Stimulated activated naive CD8-positive, alpha-beta T cell treated with anti-CD3 and anti-CD28 coated beads, Interleukin-15, amount 100 ng/mL, for 72 hours (primary cell): Measurements from ENCODE around the gene SLC24A3.
A peak's percentile ranks its signal among the peaks of the same experiment; 100 is the strongest.

Source experiments
- ATAC-seq: fragments of 150-1000 bp; cut with Tn5 transposase; 2 replicates; pipeline ENCODE4 v1.10.0; 2021; ENCODE audit warnings: mild to moderate bottlenecking, moderate library complexity
- DNase-seq, 2 donors: peaks; one replicate each; pipeline ENCODE4 v3.0.0; 2021 to 2022
- H3K27ac Mint-ChIP-seq, 2 donors: one replicate each; pipeline ENCODE4 v1.8.0; 2022; ENCODE audit warnings: mild to moderate bottlenecking in 2 of 2, mixed read lengths in 2 of 2, moderate library complexity in 2 of 2
- H3K27me3 Mint-ChIP-seq: one replicate; pipeline ENCODE4 v1.8.0; 2022; ENCODE audit warnings: mixed read lengths
- H3K4me1 Mint-ChIP-seq: one replicate; pipeline ENCODE4 v1.8.0; 2022; ENCODE audit warnings: mild to moderate bottlenecking, mixed read lengths
- H3K4me3 Mint-ChIP-seq, 2 donors: one replicate each; pipeline ENCODE4 v1.8.0; 2022; ENCODE audit warnings: mild to moderate bottlenecking in 2 of 2, mixed read lengths in 2 of 2, moderate library complexity in 1 of 2
- H3K9me3 Mint-ChIP-seq, 2 donors: one replicate each; pipeline ENCODE4 v1.8.0; 2022; ENCODE audit warnings: mixed read lengths in 2 of 2

The SLC24A3 gene

DNA sequence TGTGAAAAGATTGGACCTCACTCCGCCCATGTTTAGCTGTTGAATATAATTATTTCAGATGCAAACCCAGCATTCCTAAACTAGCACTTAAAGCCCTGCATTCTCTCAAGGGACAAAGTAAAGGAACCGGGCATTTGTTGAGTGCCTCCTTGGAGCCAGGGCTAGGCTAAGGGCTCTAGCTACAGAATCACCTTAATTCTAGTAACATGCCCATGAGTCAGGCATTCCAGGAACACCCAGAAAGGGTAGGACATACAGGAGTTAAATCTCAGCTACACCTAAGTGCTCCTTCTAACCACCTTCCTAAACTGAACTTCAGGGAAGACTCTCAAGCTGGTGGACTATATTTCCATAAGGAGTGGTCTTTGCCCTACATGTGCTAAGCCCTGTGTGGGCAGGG is 89.4 kb downstream of the SLC24A3 start:
- DNase-seq (no peak), ATAC-seq (no peak)
- Mint-ChIP-seq H3K27ac (no peak overlapping the region), H3K4me3 (no peak overlapping the region), H3K9me3 (no peaks in the 10 kb centered on the region), H3K27me3 (peaks cover 13% of the 10 kb centered on the region), H3K4me1 (no peaks in the 10 kb centered on the region)

DNA sequence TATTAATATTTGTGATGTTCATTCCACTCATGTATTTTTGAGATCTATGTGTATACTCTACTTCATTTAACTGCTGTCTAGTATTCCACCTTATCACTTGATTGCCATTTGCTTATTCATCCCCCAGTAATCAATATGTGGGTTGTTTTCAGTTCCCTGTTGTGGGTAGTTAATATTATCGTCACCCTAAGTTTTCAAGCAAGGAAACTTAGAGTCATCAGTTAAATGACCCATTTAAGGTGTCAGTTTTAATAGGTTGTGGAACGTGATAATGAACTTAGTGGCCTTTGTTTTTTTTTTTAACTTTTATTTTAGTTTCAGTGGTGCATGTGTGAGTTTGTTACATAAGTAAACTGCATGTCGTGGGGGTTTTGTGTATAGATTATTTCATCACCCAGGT is 90.3 kb downstream of the SLC24A3 start:
- no peak overlapping the region for H3K4me3 Mint-ChIP-seq
- no peaks in the 10 kb centered on the region for H3K9me3 Mint-ChIP-seq
- no peaks in the 10 kb centered on the region for H3K4me1 Mint-ChIP-seq
- H3K27me3 Mint-ChIP-seq = peaks cover 4% of the 10 kb centered on the region
- ATAC-seq (no peak), DNase-seq (no peak)
- H3K27ac Mint-ChIP-seq = no peak overlapping the region

DNA sequence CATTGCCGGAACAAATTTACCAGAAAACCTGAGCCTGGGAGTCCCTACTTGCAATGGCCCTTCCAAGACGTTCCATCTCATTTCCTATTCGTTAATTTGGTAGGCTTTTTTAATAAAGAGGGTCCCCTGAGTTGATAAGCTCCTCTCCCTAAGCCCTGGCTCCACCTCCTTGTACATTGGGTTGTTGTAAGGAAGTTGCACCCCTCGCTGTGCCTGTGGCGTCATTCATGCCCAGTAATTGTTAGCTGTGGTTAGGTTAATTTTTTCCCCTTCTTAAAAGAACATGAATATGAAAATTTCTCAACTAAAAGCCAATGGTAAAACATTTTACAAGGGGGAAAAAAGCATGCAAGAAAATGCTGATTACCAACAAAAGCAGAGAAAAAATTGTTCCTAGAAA is 91.9 kb downstream of the SLC24A3 start:
- H3K4me1 Mint-ChIP-seq = no peaks in the 10 kb centered on the region
- no peak overlapping the region for H3K27ac Mint-ChIP-seq
- DNase-seq = no peak
- ATAC-seq = no peak
- H3K4me3 Mint-ChIP-seq = no peak overlapping the region
- H3K27me3 Mint-ChIP-seq = no peaks in the 10 kb centered on the region
- no peaks in the 10 kb centered on the region for H3K9me3 Mint-ChIP-seq

DNA sequence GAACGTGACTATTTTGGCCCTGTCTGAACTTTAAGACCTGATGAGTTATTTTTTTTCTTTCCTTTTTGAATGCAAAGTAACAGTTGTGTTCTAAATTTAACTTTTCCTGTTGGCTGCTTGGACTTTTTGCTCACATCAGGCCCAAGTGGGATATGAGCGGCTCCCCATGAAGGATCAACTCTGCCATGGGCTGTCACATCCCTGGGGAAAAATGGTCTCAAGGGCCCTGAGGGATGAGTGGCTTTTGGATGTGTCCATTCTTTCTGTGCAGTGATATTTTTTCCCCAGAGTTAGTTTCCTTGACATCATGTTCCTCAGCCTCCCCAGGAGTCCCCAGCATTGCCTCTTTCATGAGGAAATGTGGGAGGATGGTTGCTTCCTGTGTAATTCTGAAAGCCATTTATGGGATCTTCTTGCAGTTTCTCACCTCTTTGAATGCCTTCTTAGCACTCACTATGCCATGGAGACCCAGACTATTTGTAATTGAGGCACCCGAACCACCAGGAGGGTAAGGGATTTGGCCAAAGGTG is 92.5 kb downstream of the SLC24A3 start:
- Mint-ChIP-seq H3K27ac (no peak overlapping the region), H3K9me3 (no peaks in the 10 kb centered on the region), H3K27me3 (no peaks in the 10 kb centered on the region), H3K4me3 (no peak overlapping the region), H3K4me1 (no peaks in the 10 kb centered on the region)
- ATAC-seq (no peak), DNase-seq (no peak)

DNA sequence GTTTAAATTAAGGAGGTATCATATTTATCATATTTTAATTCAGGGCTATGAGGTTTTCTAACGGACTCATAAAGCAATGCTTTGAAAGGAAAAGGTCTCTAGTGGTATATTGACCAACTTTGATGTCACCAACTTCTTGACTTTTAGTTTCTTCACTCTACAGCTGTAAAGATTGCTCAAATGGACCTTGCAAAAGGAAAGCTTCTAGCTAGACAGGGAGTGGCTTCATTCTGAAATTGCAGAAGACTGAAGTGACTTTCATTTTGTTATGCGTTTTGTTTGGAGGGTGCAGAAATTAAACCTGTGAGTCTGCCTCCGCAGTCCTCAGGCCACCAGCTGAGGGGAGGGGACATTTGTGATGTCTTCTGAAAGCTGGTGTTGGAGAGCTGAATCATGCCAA is 95.7 kb downstream of the SLC24A3 start:
- H3K4me3 Mint-ChIP-seq = no peak overlapping the region
- DNase-seq = no peak
- no peaks in the 10 kb centered on the region for H3K4me1 Mint-ChIP-seq
- H3K27me3 Mint-ChIP-seq = no peaks in the 10 kb centered on the region
- ATAC-seq = no peak
- no peak overlapping the region for H3K27ac Mint-ChIP-seq
- H3K9me3 Mint-ChIP-seq = no peaks in the 10 kb centered on the region

DNA sequence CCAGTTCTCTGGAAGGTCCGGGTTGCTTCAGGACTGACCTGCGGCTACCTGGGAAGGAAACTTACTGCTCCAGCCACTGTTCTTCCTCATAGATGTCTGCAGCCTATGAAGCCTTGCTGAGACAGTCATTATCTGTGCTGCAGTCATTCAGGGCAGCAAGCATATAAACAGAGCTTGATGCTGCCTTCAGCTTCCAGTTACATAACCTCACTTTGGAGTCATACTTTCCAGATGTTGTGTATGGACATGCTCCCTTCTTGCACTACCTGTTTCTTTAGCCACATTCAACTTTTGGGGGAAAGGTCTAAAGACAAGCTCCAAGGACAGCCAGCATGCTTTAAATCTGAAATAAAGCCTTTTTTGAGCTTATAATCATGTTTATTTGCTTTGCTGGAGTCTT is 98.1 kb downstream of the SLC24A3 start:
- H3K4me3 Mint-ChIP-seq = no peak overlapping the region
- no peaks in the 10 kb centered on the region for H3K4me1 Mint-ChIP-seq
- DNase-seq (no peak), ATAC-seq (no peak)
- no peaks in the 10 kb centered on the region for H3K27me3 Mint-ChIP-seq
- H3K27ac Mint-ChIP-seq = peak overlapping the region in 1 of 2 donors; percentile 37
- H3K9me3 Mint-ChIP-seq = no peaks in the 10 kb centered on the region

DNA sequence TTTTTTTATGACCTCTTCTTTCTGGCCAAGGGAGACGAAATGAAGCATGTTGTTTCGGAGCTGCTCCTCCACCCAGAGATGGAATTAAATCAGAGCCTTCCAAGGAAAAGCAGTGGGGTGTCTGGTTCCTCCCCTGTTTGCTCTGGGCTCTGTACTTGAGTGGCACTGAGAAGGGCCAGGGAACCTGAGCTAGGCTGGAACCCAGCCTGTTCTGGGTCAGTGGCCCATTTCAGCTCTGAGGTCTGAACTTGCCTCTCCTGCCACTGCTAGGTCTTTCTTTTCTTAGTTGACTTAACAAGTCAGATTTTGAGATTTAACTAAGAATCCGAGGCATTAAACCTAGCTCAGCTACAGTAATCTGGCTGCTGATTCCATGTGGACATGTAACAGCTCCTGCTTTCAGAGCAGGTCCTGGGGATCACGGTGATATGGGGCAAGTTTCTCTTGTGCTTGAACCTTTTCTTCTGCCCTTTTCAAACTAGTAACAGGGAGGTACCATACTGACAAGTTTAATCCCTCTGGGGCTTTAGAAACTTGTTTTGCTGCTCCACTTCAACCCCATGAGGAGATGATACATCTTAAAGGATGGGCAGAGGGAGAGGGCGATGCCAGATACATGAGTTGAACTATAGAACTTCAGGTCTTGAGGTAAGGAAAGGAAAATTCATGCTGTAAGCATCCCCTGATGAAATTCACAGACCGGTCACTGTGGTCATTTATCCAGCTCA is 101.1 kb downstream of the SLC24A3 start:
- no peak for DNase-seq
- Mint-ChIP-seq H3K4me1 (peaks cover 10% of the 10 kb centered on the region), H3K4me3 (no peak overlapping the region), H3K27me3 (peaks cover 9% of the 10 kb centered on the region), H3K27ac (no peak overlapping the region), H3K9me3 (no peaks in the 10 kb centered on the region)
- no peak for ATAC-seq

DNA sequence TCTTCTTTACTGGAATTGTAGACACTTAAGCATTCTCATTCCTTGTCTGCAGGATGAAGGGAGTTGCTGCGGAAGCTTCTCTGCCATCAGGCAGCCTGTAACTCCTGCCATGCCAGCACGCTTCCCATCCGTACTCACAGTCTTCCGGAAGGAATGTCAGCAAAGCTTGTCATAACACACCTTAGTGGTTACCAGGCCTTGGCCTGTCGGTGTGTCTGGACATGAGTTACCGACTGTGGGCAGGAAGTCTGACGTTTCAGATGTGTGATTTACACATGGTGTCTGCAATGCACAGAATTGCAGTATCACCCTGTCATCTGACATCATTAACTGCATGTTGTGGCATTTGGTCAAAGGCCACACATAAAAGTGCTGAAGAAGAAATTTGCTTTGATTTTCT is 102.2 kb downstream of the SLC24A3 start:
- Mint-ChIP-seq H3K4me3 (no peak overlapping the region), H3K27ac (no peak overlapping the region), H3K4me1 (peaks cover 10% of the 10 kb centered on the region), H3K9me3 (no peaks in the 10 kb centered on the region), H3K27me3 (peaks cover 19% of the 10 kb centered on the region)
- ATAC-seq (no peak), DNase-seq (no peak)

DNA sequence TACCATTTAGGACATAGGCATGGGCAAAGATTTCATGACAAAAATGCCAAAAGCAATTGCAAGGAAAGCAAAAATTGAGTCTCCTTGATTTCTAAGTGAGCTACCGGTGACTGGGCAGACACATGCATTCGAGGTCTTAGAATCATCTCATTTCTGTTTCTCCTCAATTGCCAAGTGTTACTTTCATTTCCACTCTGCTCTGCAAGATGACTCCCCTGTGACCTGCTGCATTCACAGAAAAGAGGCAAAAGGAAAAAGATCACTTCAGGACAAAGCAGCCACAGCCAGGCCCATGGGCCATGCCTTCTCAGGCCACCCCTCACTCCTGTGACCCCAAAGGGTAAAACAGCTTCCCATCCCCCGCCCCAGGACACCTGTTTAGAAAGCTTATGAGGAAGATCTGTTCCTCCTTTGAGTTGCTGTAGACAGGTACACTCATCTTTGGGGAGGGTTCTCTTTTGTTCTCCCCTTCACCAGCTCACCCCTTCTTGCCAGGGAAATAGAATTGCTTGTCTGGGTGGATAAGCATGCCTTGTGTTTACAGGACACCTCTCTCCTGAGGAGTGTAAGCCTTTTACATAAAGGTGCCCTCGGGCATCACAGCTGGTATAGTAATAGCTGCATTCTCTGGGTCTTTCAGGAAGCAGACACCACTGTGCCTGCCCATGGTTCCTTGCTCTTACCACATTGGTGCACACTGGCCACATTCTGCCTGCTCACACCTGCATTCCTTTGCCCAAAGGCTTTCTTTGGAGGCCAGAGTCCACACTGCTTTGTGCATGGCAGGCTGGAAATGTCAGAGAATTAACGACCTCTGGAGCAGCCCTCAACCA is 105.0 kb downstream of the SLC24A3 start:
- Mint-ChIP-seq H3K9me3 (no peaks in the 10 kb centered on the region), H3K27ac (no peak overlapping the region), H3K4me1 (peaks cover 10% of the 10 kb centered on the region), H3K27me3 (peaks cover 24% of the 10 kb centered on the region), H3K4me3 (no peak overlapping the region)
- DNase-seq = no peak
- no peak for ATAC-seq

DNA sequence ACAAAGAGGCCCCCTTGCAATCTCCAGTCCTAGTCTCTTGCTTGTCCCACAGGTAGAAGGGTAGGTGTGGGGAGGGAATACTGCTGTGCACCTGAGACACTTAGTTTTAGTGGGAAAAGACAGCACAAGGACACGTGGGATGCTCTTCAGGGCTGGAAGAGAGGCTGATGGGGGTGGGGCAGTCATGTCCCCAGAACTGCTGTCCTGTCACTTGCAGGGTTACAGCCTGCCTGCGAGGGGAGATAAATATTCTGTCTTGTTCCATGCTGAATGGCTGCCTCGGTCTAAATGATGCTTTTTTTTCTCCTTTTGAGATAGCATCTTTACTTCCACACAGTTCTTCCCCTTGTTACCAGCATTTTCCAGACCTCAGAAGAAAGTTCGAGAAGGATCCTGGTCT is 106.2 kb downstream of the SLC24A3 start:
- Mint-ChIP-seq H3K4me1 (peaks cover 10% of the 10 kb centered on the region), H3K4me3 (no peak overlapping the region), H3K9me3 (no peaks in the 10 kb centered on the region), H3K27me3 (peaks cover 27% of the 10 kb centered on the region), H3K27ac (peak overlapping the region in 1 of 2 donors; percentile 30)
- DNase-seq (no peak), ATAC-seq (no peak)

DNA sequence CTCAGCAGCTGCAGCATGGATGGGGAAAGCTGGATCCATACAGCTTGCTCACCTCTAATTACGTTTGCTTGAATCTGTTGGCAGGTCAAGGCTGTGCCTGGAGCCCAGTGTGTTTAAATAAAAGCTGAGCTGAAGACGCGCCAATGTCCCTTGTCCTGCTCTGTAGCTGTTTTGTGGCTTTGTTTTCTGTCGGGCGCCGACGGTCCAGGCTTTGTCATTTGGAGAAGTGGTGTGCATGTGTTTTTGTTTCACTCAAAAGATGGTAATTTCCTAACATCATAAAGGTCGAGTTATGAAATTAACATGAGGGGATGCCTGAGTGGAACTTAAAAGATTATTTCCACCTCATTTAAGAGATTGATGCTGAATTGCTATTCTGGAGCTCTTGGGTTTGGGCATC is 107.6 kb downstream of the SLC24A3 start:
- no peak overlapping the region for H3K27ac Mint-ChIP-seq
- H3K4me3 Mint-ChIP-seq = no peak overlapping the region
- no peaks in the 10 kb centered on the region for H3K9me3 Mint-ChIP-seq
- peaks cover 27% of the 10 kb centered on the region for H3K27me3 Mint-ChIP-seq
- ATAC-seq = no peak
- peaks cover 10% of the 10 kb centered on the region for H3K4me1 Mint-ChIP-seq
- no peak for DNase-seq

DNA sequence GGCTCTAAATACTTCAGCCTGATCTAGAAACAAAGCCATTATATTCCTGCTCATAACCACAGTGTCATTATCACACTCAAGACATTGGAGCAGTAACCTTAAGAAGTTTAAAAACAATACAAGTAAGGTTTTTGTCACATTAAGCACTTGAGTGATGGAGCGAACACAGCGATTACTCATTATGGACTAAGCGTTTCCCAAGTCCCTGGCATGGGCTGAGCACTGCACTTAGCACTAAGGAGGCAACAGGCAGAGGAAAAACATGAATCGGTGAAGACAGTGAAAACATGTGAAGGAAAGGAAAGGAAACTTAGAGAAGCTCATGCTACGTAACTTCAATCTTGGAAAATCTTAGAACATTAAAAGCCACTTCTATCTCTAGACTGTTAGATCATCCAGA is 108.7 kb downstream of the SLC24A3 start:
- peaks cover 10% of the 10 kb centered on the region for H3K4me1 Mint-ChIP-seq
- DNase-seq (no peak), ATAC-seq (no peak)
- peaks cover 27% of the 10 kb centered on the region for H3K27me3 Mint-ChIP-seq
- no peaks in the 10 kb centered on the region for H3K9me3 Mint-ChIP-seq
- no peak overlapping the region for H3K4me3 Mint-ChIP-seq
- H3K27ac Mint-ChIP-seq = no peak overlapping the region

DNA sequence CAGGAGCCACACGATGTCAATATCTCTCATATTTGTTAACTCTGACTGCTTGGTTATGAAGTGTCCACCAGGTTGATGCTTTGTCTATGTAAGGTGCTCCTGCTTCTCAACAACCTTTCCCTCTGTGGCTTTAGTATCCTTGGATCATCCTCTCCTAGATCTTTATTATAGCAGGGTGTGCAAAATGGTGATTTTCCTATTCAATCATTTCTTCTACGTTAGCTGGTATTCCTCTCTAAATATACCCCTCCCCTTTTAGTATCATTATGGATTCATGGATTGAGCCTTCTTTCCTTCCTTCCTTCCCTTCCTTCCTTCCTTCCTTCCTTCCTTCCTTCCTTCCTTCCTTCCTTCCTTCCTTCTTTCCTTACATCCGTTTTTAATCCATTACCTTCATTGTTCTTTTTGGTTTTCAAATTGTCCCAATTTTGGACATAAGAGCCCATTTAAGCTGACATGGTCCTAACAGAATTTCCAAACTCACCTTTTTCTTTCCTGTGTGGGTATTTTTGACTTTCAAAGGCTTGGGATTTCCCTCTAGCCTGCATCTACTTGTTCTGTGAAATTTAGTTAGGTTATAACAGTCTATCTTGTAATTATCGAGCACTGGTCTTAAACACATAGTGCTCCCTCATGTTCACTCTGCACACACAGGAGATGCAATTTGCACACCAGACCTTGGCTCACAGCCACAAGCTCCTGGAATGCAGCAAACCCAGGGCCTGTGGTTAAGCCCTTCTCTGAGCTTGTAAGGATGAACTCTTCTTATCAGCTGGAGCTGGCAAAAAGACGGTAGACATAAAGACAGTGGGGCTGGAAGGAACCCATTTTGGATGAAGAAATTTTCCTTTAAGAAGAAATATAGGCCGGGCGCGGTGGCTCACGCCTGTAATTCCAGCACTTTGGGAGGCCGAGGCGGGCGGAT is 109.9 kb downstream of the SLC24A3 start:
- no peak for ATAC-seq
- Mint-ChIP-seq H3K9me3 (no peaks in the 10 kb centered on the region), H3K4me3 (no peak overlapping the region), H3K27ac (no peak overlapping the region), H3K4me1 (peaks cover 5% of the 10 kb centered on the region), H3K27me3 (peaks cover 27% of the 10 kb centered on the region)
- no peak for DNase-seq

DNA sequence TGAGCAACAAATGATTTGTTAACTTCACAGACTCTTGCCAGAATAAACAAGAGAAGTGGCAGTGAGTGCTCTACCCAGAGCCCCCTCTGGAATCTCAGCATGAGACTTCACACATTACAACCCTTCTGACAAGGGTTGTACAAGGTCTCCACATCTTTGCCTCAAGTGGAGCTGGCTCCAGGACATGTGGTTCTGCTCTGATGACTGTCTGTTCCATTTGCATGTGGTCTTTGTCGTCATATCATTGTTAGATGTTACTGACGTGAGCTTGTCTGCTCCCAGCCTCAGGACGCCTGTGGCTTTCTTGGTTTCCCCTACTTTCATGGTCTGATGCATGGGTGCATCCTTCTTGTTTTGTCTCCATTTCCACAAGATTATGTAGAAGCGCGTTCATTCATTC is 115.0 kb downstream of the SLC24A3 start:
- H3K27me3 Mint-ChIP-seq = peaks cover 18% of the 10 kb centered on the region
- H3K4me3 Mint-ChIP-seq = no peak overlapping the region
- no peaks in the 10 kb centered on the region for H3K9me3 Mint-ChIP-seq
- no peaks in the 10 kb centered on the region for H3K4me1 Mint-ChIP-seq
- H3K27ac Mint-ChIP-seq = peak overlapping the region in 1 of 2 donors; percentile 54
- peak; percentile 40 for ATAC-seq
- DNase-seq = no peak

DNA sequence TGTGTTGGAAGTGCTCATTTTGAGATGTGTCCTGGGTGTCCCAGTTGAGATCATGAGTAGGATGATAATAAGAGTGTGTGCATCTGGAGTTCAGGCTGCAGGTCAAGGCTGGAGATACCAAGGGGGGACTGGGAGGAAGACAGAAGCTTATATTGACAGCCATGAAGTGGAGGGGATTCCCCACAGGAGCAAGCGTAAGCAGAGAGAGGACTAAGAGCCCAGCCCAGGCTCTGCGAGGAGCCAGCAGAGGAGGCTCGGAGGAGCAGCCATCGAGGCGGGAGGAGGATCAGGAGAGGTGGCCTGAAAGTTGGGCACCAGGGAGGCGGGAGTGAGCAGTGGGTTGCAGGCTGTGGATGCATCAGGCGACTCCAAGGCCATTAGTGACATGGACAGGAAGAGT is 116.2 kb downstream of the SLC24A3 start:
- peaks cover 18% of the 10 kb centered on the region for H3K27me3 Mint-ChIP-seq
- H3K4me3 Mint-ChIP-seq = no peak overlapping the region
- H3K9me3 Mint-ChIP-seq = no peaks in the 10 kb centered on the region
- H3K4me1 Mint-ChIP-seq = no peaks in the 10 kb centered on the region
- H3K27ac Mint-ChIP-seq = no peak overlapping the region
- ATAC-seq (no peak), DNase-seq (no peak)
